K562 (cell line): Measurements from ENCODE around the gene STT3B. TPM values are rescaled to one million over a fixed set of nuclear protein-coding genes. Genes with fewer than 3 reads are reported as not detected.

ENCODE experiments used
- ATAC-seq: fragments of 200-7000 bp; cut with Tn5 transposase; 3 replicates; pipeline ENCODE4 v1.9.1; 2020; ENCODE audit warnings: moderate library complexity
- BruUV-seq: library from RNA; stranded (reverse); fragments of 400-500 nt; replicated peaks from 2 replicates; lab custom pipeline; 2021; lab: Mats Ljungman, UMichigan
- CTCF ChIA-PET: fragments of 300-600 bp; formaldehyde crosslinking; extraction: SDS; loops from one replicate; lab custom pipeline; 2021; ENCODE audit warnings: low intra/inter-chr PET ratio; lab: Yijun Ruan, JAX
- POLR2A ChIA-PET: fragments of 300-600, 350-650 bp; sonication (Branson Sonifier 250); formaldehyde crosslinking; extraction: SDS; loops from one replicate; lab custom pipeline; 2021; ENCODE audit warnings: antibody characterized with exemption, inconsistent platforms; lab: Yijun Ruan, JAX
- DNase-seq, 4 experiments: peaks; one replicate each; pipeline versions ENCODE4 v3.0.0 to v3.0.0-alpha.2; 2011 to 2018; ENCODE audit warnings: low spot score in 3 of 4, mixed read lengths in 3 of 4; ENCODE audit errors: extremely low read depth in 1 of 4
- FAIRE-seq: peaks from 2 replicates; lab custom pipeline; 2011; peaks lifted over from hg19 to GRCh38; lab: Jason Lieb, UNC
- H2AFZ ChIP-seq: 2 replicates; pipeline ENCODE4 v1.6.0; 2011; ENCODE audit warnings: low read depth, low read length, control low read depth, inconsistent platforms
- H3K27ac ChIP-seq: fragments of 200-600 bp; 3 replicates; pipeline ENCODE4 v1.8.0; 2011; ENCODE audit warnings: low read depth, mild to moderate bottlenecking, control low read depth, inconsistent platforms, low read length, moderate library complexity, mixed read lengths; ENCODE audit errors: extremely low read depth
- H3K27me3 ChIP-seq, 2 experiments: fragments of 300-600 bp in 1 of 2; 2 replicates in 1 of 2; 3 replicates in 1 of 2; pipeline versions ENCODE4 v1.6.0 to v1.8.0; 2011; ENCODE audit warnings: inconsistent platforms in 2 of 2, low read length in 2 of 2, mild to moderate bottlenecking in 1 of 2, mixed read lengths in 1 of 2, moderate library complexity in 1 of 2; ENCODE audit not compliant: control insufficient read depth in 2 of 2, insufficient read depth in 2 of 2
- H3K36me3 ChIP-seq: fragments of 300-600 bp; 3 replicates; pipeline ENCODE4 v1.8.0; 2011; ENCODE audit warnings: mild to moderate bottlenecking, low read length, inconsistent platforms; ENCODE audit not compliant: control insufficient read depth, insufficient read depth
- H3K4me1 ChIP-seq, 2 experiments: fragments of 200-600 bp in 1 of 2; replicated peaks in 1 of 2; 2 replicates in 1 of 2; 3 replicates in 1 of 2; pipeline versions ENCODE4 v1.5.1 to v1.8.0; 2011; ENCODE audit warnings: inconsistent platforms in 2 of 2, low read length in 2 of 2, mild to moderate bottlenecking in 1 of 2, mixed read lengths in 1 of 2, moderate library complexity in 1 of 2; ENCODE audit not compliant: control insufficient read depth in 2 of 2, insufficient read depth in 2 of 2
- H3K4me2 ChIP-seq: 2 replicates; pipeline ENCODE4 v1.6.1; 2011; ENCODE audit warnings: low read length, control low read depth, inconsistent platforms, mixed read lengths; ENCODE audit not compliant: insufficient read depth
- H3K4me3 ChIP-seq: fragments of 200-600 bp; sonication (generic), shearing (Covaris generic); 2 replicates; pipeline ENCODE4 v1.5.1; 2016; ENCODE audit warnings: control low read depth, inconsistent platforms
- H3K79me2 ChIP-seq: fragments of 200-600 bp; 3 replicates; pipeline ENCODE4 v1.8.0; 2011; ENCODE audit warnings: low read length, inconsistent platforms; ENCODE audit not compliant: control insufficient read depth, insufficient read depth
- H3K9ac ChIP-seq, 2 experiments: 2 replicates each; pipeline versions ENCODE4 v1.6.0 to v1.6.1; 2011; ENCODE audit warnings: low read depth in 2 of 2, low read length in 2 of 2, control low read depth in 1 of 2, inconsistent platforms in 1 of 2, mild to moderate bottlenecking in 1 of 2, mixed read lengths in 1 of 2; ENCODE audit not compliant: insufficient read depth in 1 of 2
- H3K9me1 ChIP-seq: one replicate; pipeline ENCODE4 v1.6.0; 2011; ENCODE audit warnings: inconsistent platforms, mild to moderate bottlenecking, low read length, moderate library complexity; ENCODE audit not compliant: control insufficient read depth, insufficient read depth
- H3K9me3 ChIP-seq: replicated peaks from 2 replicates; pipeline ENCODE4 v1.5.1; 2011; ENCODE audit warnings: low read depth, low read length, inconsistent platforms; ENCODE audit not compliant: control insufficient read depth, insufficient read depth
- H4K20me1 ChIP-seq: replicated peaks from 2 replicates; pipeline ENCODE4 v1.6.1; 2011; ENCODE audit warnings: low read length, inconsistent platforms, mixed read lengths; ENCODE audit not compliant: control insufficient read depth, insufficient read depth
- ARID2 ChIP-seq: fragments of 450-650 bp; IDR thresholded peaks from 2 replicates; pipeline ENCODE4 v1.6.1; 2017; ENCODE audit warnings: antibody characterized with exemption, mild to moderate bottlenecking
- SIX5 ChIP-seq, 2 experiments: IDR thresholded peaks; 2 replicates each; pipeline ENCODE4 v1.6.1; 2011; ENCODE audit warnings: low read length in 2 of 2, borderline replicate concordance in 1 of 2, low read depth in 1 of 2, mild to moderate bottlenecking in 1 of 2, moderate library complexity in 1 of 2; ENCODE audit not compliant: insufficient read depth in 1 of 2
- ZNF589 ChIP-seq: fragments of 200-800 bp; sonication (Bioruptor generic); IDR thresholded peaks from 2 replicates; pipeline ENCODE4 v1.6.1; 2016; ENCODE audit warnings: low read depth, missing genetic modification characterization, missing compliant biosample characterization
- ZNF707 ChIP-seq: fragments of 250-450 bp; sonication (Bioruptor Pico); conservative IDR thresholded peaks from 2 replicates; pipeline ENCODE4 v1.8.0; 2022; ENCODE audit warnings: inconsistent platforms, mild to moderate bottlenecking, moderate library complexity
- WGBS: fragments of 100-300 bp; shearing (Covaris generic); methylation state at CpG from one replicate; pipeline ENCODE4 v1.1.6; 2016; ENCODE audit warnings: low coverage, mixed read lengths; ENCODE audit not compliant: insufficient coverage; ENCODE audit errors: missing lambda C conversion rate; 5-methylcytosine and 5-hydroxymethylcytosine counted together
- in situ Hi-C: fragments of 300-500 bp; cut with MboI; formaldehyde crosslinking; loops from 4 replicates; pipeline ENCODE4 v1.15.0; 2018; ENCODE audit warnings: inconsistent platforms, mixed read lengths
- intact Hi-C: fragments of 100-400 bp; cut with micrococcal nuclease; formaldehyde crosslinking; loops from 2 replicates; pipeline ENCODE4 v1.14.2; 2022
- polyA plus RNA-seq, 8 experiments: library from polyadenylated mRNA; depleted of rRNA in 4 of 8; stranded (reverse) in 5 of 8; unstranded in 3 of 8; fragments of >200 nt; fragmentation: Nextera tagmentation in 2 of 8; fragmentation: Illumina TruSeq in 1 of 8; extraction: Ambion mirVana in 2 of 8; extraction: Trizol in 1 of 8; gene quantifications; 2 replicates each; pipeline versions ENCODE4 v1.2.1 to v1.2.3, GENCODE V29; 2011 to 2014; ENCODE audit warnings: inconsistent platforms in 1 of 8, missing spikeins in 1 of 8
- total RNA-seq, 7 experiments: library from RNA; depleted of rRNA in 6 of 7; stranded (reverse); fragments of >200 nt in 6 of 7; fragmentation: Illumina TruSeq in 2 of 7; extraction: Trizol in 2 of 7; gene quantifications; 2 replicates each; pipeline versions ENCODE4 v1.2.1 to v1.2.3, GENCODE V29; 2011 to 2021; ENCODE audit warnings: low replicate concordance in 1 of 7
- TF ChIP-seq, protein P1 (sequence below): fragments of 200-600 bp; sonication (generic); IDR thresholded peaks from one replicate; pipeline ENCODE4 v1.6.1; 2012; ENCODE audit warnings: mild to moderate bottlenecking, low read depth, low read length, inconsistent platforms
- TF ChIP-seq, protein P2 (sequence below): sonication (generic); formaldehyde crosslinking; IDR thresholded peaks from 2 replicates; pipeline ENCODE4 v1.5.0; 2020; ENCODE audit warnings: missing genetic modification reagents

STT3B gene
- total and polyA plus RNA-seq, 9 of the 15 experiments (the other 6 are each of a cell fraction or from before 2014, with no cell fraction given) = 22.4 to 147 (median 100) TPM

DNA sequence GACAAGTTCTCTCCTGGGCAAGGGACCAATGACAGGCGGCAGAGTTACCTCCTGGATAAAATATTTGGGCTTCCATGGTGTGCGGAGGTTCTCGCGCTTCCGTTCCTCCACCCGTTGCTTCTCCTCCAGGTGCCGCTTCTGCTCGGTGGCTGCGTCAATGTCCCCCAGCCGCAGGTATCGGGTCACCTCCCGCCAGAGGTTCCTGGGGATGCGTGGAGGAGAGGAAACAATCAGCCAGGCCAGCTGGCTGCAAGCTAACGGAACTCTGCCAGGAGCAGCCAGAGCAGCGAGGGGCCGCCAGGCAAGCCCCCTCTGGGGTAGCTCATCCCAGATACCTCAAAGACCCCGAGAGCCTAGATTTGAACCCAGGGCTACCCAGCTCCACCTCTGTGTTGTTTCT is 131.3 kb downstream of the STT3B start:
- CTCF ChIA-PET = no interaction called here
- H2AFZ ChIP-seq = no peak overlapping the region
- POLR2A ChIA-PET = no interaction called here
- H3K9ac ChIP-seq = no peak overlapping the region
- peaks cover 3 to 9% of the 10 kb centered on the region in 2 experiments; a peak in 4 of 5 replicates for H3K27me3 ChIP-seq
- no peaks in the 10 kb centered on the region for H3K9me3 ChIP-seq
- no TSS peak for BruUV-seq
- no peaks in the 10 kb centered on the region for H3K79me2 ChIP-seq
- no peak overlapping the region for H3K4me2 ChIP-seq
- intact Hi-C loops = no loop called here
- ATAC-seq (no peak), DNase-seq (no peak), FAIRE-seq (no peak)
- H3K4me3 ChIP-seq = no peak overlapping the region
- no peaks in the 10 kb centered on the region for H4K20me1 ChIP-seq
- H3K4me1 ChIP-seq = no peaks in the 10 kb centered on the region
- H3K36me3 ChIP-seq = no peaks in the 10 kb centered on the region
- 1% methylated on average over 17 of the region's 17 CpGs for WGBS
- H3K27ac ChIP-seq = no peak overlapping the region
- no peaks in the 10 kb centered on the region for H3K9me1 ChIP-seq
- in situ Hi-C loops = no loop called here
- TF ChIP-seq ARID2 (no peak), ZNF589 (CRISPR knock-in tag) (no peak), SIX5 (IDR thresholded peaks at IDR 0.05; ENCODE audit: borderline replicate concordance in 1 of 2, insufficient read depth in 1 of 2, low read depth in 1 of 2, low read length in 2 of 2) (no peak), ZNF707 (no peak)
- TF ChIP-seq, protein P1, sequence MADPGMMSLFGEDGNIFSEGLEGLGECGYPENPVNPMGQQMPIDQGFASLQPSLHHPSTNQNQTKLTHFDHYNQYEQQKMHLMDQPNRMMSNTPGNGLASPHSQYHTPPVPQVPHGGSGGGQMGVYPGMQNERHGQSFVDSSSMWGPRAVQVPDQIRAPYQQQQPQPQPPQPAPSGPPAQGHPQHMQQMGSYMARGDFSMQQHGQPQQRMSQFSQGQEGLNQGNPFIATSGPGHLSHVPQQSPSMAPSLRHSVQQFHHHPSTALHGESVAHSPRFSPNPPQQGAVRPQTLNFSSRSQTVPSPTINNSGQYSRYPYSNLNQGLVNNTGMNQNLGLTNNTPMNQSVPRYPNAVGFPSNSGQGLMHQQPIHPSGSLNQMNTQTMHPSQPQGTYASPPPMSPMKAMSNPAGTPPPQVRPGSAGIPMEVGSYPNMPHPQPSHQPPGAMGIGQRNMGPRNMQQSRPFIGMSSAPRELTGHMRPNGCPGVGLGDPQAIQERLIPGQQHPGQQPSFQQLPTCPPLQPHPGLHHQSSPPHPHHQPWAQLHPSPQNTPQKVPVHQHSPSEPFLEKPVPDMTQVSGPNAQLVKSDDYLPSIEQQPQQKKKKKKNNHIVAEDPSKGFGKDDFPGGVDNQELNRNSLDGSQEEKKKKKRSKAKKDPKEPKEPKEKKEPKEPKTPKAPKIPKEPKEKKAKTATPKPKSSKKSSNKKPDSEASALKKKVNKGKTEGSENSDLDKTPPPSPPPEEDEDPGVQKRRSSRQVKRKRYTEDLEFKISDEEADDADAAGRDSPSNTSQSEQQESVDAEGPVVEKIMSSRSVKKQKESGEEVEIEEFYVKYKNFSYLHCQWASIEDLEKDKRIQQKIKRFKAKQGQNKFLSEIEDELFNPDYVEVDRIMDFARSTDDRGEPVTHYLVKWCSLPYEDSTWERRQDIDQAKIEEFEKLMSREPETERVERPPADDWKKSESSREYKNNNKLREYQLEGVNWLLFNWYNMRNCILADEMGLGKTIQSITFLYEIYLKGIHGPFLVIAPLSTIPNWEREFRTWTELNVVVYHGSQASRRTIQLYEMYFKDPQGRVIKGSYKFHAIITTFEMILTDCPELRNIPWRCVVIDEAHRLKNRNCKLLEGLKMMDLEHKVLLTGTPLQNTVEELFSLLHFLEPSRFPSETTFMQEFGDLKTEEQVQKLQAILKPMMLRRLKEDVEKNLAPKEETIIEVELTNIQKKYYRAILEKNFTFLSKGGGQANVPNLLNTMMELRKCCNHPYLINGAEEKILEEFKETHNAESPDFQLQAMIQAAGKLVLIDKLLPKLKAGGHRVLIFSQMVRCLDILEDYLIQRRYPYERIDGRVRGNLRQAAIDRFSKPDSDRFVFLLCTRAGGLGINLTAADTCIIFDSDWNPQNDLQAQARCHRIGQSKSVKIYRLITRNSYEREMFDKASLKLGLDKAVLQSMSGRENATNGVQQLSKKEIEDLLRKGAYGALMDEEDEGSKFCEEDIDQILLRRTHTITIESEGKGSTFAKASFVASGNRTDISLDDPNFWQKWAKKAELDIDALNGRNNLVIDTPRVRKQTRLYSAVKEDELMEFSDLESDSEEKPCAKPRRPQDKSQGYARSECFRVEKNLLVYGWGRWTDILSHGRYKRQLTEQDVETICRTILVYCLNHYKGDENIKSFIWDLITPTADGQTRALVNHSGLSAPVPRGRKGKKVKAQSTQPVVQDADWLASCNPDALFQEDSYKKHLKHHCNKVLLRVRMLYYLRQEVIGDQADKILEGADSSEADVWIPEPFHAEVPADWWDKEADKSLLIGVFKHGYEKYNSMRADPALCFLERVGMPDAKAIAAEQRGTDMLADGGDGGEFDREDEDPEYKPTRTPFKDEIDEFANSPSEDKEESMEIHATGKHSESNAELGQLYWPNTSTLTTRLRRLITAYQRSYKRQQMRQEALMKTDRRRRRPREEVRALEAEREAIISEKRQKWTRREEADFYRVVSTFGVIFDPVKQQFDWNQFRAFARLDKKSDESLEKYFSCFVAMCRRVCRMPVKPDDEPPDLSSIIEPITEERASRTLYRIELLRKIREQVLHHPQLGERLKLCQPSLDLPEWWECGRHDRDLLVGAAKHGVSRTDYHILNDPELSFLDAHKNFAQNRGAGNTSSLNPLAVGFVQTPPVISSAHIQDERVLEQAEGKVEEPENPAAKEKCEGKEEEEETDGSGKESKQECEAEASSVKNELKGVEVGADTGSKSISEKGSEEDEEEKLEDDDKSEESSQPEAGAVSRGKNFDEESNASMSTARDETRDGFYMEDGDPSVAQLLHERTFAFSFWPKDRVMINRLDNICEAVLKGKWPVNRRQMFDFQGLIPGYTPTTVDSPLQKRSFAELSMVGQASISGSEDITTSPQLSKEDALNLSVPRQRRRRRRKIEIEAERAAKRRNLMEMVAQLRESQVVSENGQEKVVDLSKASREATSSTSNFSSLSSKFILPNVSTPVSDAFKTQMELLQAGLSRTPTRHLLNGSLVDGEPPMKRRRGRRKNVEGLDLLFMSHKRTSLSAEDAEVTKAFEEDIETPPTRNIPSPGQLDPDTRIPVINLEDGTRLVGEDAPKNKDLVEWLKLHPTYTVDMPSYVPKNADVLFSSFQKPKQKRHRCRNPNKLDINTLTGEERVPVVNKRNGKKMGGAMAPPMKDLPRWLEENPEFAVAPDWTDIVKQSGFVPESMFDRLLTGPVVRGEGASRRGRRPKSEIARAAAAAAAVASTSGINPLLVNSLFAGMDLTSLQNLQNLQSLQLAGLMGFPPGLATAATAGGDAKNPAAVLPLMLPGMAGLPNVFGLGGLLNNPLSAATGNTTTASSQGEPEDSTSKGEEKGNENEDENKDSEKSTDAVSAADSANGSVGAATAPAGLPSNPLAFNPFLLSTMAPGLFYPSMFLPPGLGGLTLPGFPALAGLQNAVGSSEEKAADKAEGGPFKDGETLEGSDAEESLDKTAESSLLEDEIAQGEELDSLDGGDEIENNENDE = no peak
- TF ChIP-seq, protein P2, sequence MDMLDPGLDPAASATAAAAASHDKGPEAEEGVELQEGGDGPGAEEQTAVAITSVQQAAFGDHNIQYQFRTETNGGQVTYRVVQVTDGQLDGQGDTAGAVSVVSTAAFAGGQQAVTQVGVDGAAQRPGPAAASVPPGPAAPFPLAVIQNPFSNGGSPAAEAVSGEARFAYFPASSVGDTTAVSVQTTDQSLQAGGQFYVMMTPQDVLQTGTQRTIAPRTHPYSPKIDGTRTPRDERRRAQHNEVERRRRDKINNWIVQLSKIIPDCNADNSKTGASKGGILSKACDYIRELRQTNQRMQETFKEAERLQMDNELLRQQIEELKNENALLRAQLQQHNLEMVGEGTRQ (CRISPR knock-in tag) = no peak
